ENCODE data around the gene GOLGA5. TPM values are rescaled to one million over a fixed set of nuclear protein-coding genes. Genes with fewer than 3 reads are reported as not detected.
A peak's percentile ranks its signal among the peaks of the same experiment; 100 is the strongest.

GOLGA5 gene
- total and polyA plus RNA-seq, 2 of the 13 experiments (the other 11 are each of a cell fraction or from before 2014, with no cell fraction given), result 31.0 to 40.0 TPM

GRCh38 chr14:92748259-92749016 lies 45.7 kb upstream of the GOLGA5 start, which contains the start of gene LGMN (continued):
- TF ChIP-seq, protein P1, sequence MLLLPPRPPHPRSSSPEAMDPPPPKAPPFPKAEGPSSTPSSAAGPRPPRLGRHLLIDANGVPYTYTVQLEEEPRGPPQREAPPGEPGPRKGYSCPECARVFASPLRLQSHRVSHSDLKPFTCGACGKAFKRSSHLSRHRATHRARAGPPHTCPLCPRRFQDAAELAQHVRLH (CRISPR knock-in tag; IDR thresholded peaks at IDR 0.05; ENCODE audit: borderline replicate concordance, low read depth), result peak; percentile 74; the same call in 1 of the 2 replicates
- TF ChIP-seq, protein P2, sequence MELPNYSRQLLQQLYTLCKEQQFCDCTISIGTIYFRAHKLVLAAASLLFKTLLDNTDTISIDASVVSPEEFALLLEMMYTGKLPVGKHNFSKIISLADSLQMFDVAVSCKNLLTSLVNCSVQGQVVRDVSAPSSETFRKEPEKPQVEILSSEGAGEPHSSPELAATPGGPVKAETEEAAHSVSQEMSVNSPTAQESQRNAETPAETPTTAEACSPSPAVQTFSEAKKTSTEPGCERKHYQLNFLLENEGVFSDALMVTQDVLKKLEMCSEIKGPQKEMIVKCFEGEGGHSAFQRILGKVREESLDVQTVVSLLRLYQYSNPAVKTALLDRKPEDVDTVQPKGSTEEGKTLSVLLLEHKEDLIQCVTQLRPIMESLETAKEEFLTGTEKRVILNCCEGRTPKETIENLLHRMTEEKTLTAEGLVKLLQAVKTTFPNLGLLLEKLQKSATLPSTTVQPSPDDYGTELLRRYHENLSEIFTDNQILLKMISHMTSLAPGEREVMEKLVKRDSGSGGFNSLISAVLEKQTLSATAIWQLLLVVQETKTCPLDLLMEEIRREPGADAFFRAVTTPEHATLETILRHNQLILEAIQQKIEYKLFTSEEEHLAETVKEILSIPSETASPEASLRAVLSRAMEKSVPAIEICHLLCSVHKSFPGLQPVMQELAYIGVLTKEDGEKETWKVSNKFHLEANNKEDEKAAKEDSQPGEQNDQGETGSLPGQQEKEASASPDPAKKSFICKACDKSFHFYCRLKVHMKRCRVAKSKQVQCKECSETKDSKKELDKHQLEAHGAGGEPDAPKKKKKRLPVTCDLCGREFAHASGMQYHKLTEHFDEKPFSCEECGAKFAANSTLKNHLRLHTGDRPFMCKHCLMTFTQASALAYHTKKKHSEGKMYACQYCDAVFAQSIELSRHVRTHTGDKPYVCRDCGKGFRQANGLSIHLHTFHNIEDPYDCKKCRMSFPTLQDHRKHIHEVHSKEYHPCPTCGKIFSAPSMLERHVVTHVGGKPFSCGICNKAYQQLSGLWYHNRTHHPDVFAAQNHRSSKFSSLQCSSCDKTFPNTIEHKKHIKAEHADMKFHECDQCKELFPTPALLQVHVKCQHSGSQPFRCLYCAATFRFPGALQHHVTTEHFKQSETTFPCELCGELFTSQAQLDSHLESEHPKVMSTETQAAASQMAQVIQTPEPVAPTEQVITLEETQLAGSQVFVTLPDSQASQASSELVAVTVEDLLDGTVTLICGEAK (IDR thresholded peaks at IDR 0.05), result no peak
- TF ChIP-seq, protein P2 (CRISPR knock-in tag; IDR thresholded peaks at IDR 0.05), result peak; percentile 87
- TF ChIP-seq FOXO1 (CRISPR knock-in tag; IDR thresholded peaks at IDR 0.05), result peak; percentile 15; the same call in 1 of the 2 replicates
- peak; percentile 37; the same call in 1 of the 2 replicates for TF ChIP-seq ZMYM3 (CRISPR knock-in tag; IDR thresholded peaks at IDR 0.05)
- TF ChIP-seq ADNP (CRISPR knock-in tag; IDR thresholded peaks at IDR 0.05), result no peak
- TF ChIP-seq ZNF317 (CRISPR knock-in tag; IDR thresholded peaks at IDR 0.05), result peak; percentile 74
- no peak for TF ChIP-seq MTF1 (CRISPR knock-in tag; IDR thresholded peaks at IDR 0.05)
- TF ChIP-seq ZNF841 (CRISPR knock-in tag; IDR thresholded peaks at IDR 0.05; ENCODE audit: borderline replicate concordance), result no peak
- TF ChIP-seq ZNF501 (CRISPR knock-in tag; IDR thresholded peaks at IDR 0.05), result peak; percentile 96
- no peak for TF ChIP-seq ZBTB20 (CRISPR knock-in tag; IDR thresholded peaks at IDR 0.05; ENCODE audit: borderline replicate concordance, low read depth)
- TF ChIP-seq ATAD3A (CRISPR knock-in tag; IDR thresholded peaks at IDR 0.05), result no peak
- TF ChIP-seq, protein P3, sequence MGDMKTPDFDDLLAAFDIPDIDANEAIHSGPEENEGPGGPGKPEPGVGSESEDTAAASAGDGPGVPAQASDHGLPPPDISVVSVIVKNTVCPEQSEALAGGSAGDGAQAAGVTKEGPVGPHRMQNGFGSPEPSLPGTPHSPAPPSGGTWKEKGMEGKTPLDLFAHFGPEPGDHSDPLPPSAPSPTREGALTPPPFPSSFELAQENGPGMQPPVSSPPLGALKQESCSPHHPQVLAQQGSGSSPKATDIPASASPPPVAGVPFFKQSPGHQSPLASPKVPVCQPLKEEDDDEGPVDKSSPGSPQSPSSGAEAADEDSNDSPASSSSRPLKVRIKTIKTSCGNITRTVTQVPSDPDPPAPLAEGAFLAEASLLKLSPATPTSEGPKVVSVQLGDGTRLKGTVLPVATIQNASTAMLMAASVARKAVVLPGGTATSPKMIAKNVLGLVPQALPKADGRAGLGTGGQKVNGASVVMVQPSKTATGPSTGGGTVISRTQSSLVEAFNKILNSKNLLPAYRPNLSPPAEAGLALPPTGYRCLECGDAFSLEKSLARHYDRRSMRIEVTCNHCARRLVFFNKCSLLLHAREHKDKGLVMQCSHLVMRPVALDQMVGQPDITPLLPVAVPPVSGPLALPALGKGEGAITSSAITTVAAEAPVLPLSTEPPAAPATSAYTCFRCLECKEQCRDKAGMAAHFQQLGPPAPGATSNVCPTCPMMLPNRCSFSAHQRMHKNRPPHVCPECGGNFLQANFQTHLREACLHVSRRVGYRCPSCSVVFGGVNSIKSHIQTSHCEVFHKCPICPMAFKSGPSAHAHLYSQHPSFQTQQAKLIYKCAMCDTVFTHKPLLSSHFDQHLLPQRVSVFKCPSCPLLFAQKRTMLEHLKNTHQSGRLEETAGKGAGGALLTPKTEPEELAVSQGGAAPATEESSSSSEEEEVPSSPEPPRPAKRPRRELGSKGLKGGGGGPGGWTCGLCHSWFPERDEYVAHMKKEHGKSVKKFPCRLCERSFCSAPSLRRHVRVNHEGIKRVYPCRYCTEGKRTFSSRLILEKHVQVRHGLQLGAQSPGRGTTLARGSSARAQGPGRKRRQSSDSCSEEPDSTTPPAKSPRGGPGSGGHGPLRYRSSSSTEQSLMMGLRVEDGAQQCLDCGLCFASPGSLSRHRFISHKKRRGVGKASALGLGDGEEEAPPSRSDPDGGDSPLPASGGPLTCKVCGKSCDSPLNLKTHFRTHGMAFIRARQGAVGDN (CRISPR knock-in tag; IDR thresholded peaks at IDR 0.05), result peak; percentile 94
- TF ChIP-seq ZFP62 (CRISPR knock-in tag; IDR thresholded peaks at IDR 0.05), result no peak
- TF ChIP-seq KLF11 (CRISPR knock-in tag; IDR thresholded peaks at IDR 0.05), result no peak
- no peak for TF ChIP-seq JDP2 (CRISPR knock-in tag; IDR thresholded peaks at IDR 0.05; ENCODE audit: borderline replicate concordance)
- TF ChIP-seq ZNF747 (CRISPR knock-in tag; IDR thresholded peaks at IDR 0.05; ENCODE audit: borderline replicate concordance), result peak; percentile 68; the same call in 1 of the 2 replicates

All from HepG2 (cell line).